ENCODE data around the gene PCBP3. TPM values are rescaled to one million over a fixed set of nuclear protein-coding genes. Genes with fewer than 3 reads are reported as not detected.
"Not testable (repeated sequence)": the region's sequence is repeated elsewhere in the genome, so short reads cannot be mapped to it uniquely, and the experiment has no call there.

PCBP3 gene
- total RNA-seq, 4 donors from 2014 or later = 0.47 to 5.3 (median 1.0) TPM; not detected in 1

GRCh38 chr21:45704311-45705108 is 61.0 kb downstream of the PCBP3 start:
- no peak overlapping the region for H3K27ac ChIP-seq

GRCh38 chr21:45706299-45706698 is 62.8 kb downstream of the PCBP3 start:
- Histone ChIP-seq H3K4me1 (no peaks in the 10 kb centered on the region), H3K9me3 (peaks cover 0 to 7% (median 0%) of the 10 kb centered on the region in 3 donors), H3K27ac (no peak overlapping the region), H3K27me3 (peaks cover 0 to 33% (median 0%) of the 10 kb centered on the region in 4 donors), H3K4me3 (no peak overlapping the region), H3K36me3 (no peaks in the 10 kb centered on the region)
- TF ChIP-seq POLR2A (IDR thresholded peaks at IDR 0.05) = no peak
- TF ChIP-seq, protein P1, sequence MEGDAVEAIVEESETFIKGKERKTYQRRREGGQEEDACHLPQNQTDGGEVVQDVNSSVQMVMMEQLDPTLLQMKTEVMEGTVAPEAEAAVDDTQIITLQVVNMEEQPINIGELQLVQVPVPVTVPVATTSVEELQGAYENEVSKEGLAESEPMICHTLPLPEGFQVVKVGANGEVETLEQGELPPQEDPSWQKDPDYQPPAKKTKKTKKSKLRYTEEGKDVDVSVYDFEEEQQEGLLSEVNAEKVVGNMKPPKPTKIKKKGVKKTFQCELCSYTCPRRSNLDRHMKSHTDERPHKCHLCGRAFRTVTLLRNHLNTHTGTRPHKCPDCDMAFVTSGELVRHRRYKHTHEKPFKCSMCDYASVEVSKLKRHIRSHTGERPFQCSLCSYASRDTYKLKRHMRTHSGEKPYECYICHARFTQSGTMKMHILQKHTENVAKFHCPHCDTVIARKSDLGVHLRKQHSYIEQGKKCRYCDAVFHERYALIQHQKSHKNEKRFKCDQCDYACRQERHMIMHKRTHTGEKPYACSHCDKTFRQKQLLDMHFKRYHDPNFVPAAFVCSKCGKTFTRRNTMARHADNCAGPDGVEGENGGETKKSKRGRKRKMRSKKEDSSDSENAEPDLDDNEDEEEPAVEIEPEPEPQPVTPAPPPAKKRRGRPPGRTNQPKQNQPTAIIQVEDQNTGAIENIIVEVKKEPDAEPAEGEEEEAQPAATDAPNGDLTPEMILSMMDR (IDR thresholded peaks at IDR 0.05) = no peak
- DNase-seq = no peak
- WGBS, 2 donors = 23 to 67% methylated on average over 1 of the region's 1 CpG
- intact Hi-C loops (cut with DNase I) = no loop called here

More at GRCh38 chr21:45704311-45705108, 61.0 kb downstream of the PCBP3 start:
- Histone ChIP-seq H3K36me3 (no peaks in the 10 kb centered on the region), H3K27me3 (peaks cover 0 to 41% (median 0%) of the 10 kb centered on the region in 4 donors), H3K4me1 (no peaks in the 10 kb centered on the region), H3K4me3 (no peak overlapping the region), H3K9me3 (no peaks in the 10 kb centered on the region)
- intact Hi-C loops (cut with DNase I) = no loop called here
- 71 to 86% methylated on average over 11 to 12 of the region's 13 CpGs for WGBS, 2 donors
- no peak for TF ChIP-seq POLR2A (IDR thresholded peaks at IDR 0.05)
- TF ChIP-seq, protein P1 (IDR thresholded peaks at IDR 0.05) = no peak
- no peak for DNase-seq

DNA sequence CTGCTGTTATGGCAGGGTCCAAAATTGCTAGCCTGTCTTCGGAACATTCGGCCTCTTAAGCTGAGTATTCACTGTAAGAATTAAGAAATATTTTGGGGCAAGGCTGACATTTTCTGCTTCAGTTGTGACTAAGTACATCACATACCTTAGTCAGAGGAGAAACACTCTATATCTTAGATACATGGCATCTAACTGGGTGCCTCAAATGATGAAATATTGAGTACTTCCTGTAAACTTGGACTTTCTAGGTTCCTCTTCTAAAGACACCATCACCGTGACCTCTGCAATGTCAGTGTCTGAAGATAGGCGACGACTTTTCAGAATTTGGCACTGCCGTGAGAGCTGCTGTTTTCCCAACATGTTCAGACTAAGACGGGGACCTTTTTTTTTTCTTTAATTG is 65.6 kb downstream of the PCBP3 start:
- WGBS, 2 donors = 79% methylated on average over 7 of the region's 7 CpGs
- Histone ChIP-seq H3K27me3 (peaks cover 0 to 25% (median 0%) of the 10 kb centered on the region in 4 donors), H3K36me3 (no peaks in the 10 kb centered on the region), H3K4me1 (no peaks in the 10 kb centered on the region), H3K4me3 (no peak overlapping the region), H3K27ac (no peak overlapping the region), H3K9me3 (peaks cover 0 to 8% (median 0%) of the 10 kb centered on the region in 3 donors)
- no peak for DNase-seq
- intact Hi-C loops (cut with DNase I) = no loop called here
- TF ChIP-seq POLR2A (IDR thresholded peaks at IDR 0.05) = no peak
- TF ChIP-seq, protein P1 (IDR thresholded peaks at IDR 0.05) = no peak

DNA sequence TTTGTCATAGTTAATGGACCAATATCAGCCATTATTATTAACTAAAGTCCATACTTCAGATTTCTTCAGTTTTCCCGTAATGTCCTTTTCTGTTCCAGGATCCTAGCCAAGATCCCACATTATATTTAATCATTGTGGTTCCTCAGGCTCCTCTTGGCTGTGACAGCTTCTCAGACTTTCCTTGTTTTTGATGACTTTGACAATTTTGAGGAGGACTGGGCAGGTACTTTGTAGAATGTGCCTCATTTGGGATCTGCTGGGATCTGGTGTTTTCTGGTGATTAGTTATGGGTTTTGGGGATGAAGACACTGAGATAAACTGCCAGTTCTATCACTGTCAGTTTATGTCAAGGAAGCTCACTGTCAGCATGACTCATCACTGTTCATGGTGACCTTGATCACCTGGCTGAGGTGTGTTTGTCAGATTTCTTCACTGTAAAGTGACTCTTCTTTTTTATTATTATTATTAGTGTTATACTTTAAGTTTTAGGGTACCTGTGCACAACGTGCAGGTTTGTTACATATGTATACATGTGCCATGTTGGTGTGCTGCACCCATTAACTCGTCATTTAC is 66.3 kb downstream of the PCBP3 start:
- peaks cover 0 to 25% (median 0%) of the 10 kb centered on the region in 4 donors for H3K27me3 ChIP-seq
- H3K27ac ChIP-seq = no peak overlapping the region
- H3K4me1 ChIP-seq = no peaks in the 10 kb centered on the region
- no peak overlapping the region for H3K4me3 ChIP-seq
- TF ChIP-seq, protein P1 (IDR thresholded peaks at IDR 0.05) = no peak
- no peak for TF ChIP-seq POLR2A (IDR thresholded peaks at IDR 0.05)
- peaks cover 0 to 8% (median 0%) of the 10 kb centered on the region in 3 donors for H3K9me3 ChIP-seq
- no peaks in the 10 kb centered on the region for H3K36me3 ChIP-seq
- intact Hi-C loops (cut with DNase I) = no loop called here
- 83% methylated on average over 3 of the region's 3 CpGs for WGBS, 2 donors
- no peak for DNase-seq

- H3K9me3 ChIP-seq; H3K4me1 ChIP-seq; H3K4me3 ChIP-seq; intact Hi-C loops (cut with DNase I); H3K36me3 ChIP-seq; DNase-seq; H3K27ac ChIP-seq: not testable (repeated sequence)
- 88 to 89% methylated on average over 4 to 5 of the region's 5 CpGs for WGBS, 2 donors
- H3K27me3 ChIP-seq = peaks cover 0 to 25% (median 0%) of the 10 kb centered on the region in 4 donors
Observed at GRCh38 chr21:45710306-45710705, 66.8 kb downstream of the PCBP3 start.
